Activated CD8-positive, alpha-beta memory T cell treated with anti-CD3 and anti-CD28 coated beads, Interleukin-2, amount 50 U/mL, for 24 hours (primary cell): Measurements from ENCODE around the gene TRIM63.
A peak's percentile ranks its signal among the peaks of the same experiment; 100 is the strongest.
"Not testable (repeated sequence)": the region's sequence is repeated elsewhere in the genome, so short reads cannot be mapped to it uniquely, and the experiment has no call there.

Source experiments
- DNase-seq: peaks from one replicate; pipeline ENCODE4 v3.0.0-alpha.2; 2020; ENCODE audit errors: extremely low read depth

The TRIM63 gene

GRCh38 chr1:26067432-26067911 is at the start of gene TRIM63:
Gene TRIM63 (minus strand): TSS chr1:26067630. CDS start chr1:26067494, 136 bp downstream.
- no peak for DNase-seq

GRCh38 chr1:26114165-26114927 is 46.9 kb upstream of the TRIM63 start:
- DNase-seq: no peak

- no peak for DNase-seq
Measured at GRCh38 chr1:26112407-26112775, 45.0 kb upstream of the TRIM63 start.

GRCh38 chr1:26111530-26112406 is 44.3 kb upstream of the TRIM63 start, which contains the start of gene PDIK1L:
Gene PDIK1L (plus strand): TSS chr1:26111824. CDS start chr1:26114309, 2,485 bp downstream.
- peak; percentile 70 for DNase-seq

DNA sequence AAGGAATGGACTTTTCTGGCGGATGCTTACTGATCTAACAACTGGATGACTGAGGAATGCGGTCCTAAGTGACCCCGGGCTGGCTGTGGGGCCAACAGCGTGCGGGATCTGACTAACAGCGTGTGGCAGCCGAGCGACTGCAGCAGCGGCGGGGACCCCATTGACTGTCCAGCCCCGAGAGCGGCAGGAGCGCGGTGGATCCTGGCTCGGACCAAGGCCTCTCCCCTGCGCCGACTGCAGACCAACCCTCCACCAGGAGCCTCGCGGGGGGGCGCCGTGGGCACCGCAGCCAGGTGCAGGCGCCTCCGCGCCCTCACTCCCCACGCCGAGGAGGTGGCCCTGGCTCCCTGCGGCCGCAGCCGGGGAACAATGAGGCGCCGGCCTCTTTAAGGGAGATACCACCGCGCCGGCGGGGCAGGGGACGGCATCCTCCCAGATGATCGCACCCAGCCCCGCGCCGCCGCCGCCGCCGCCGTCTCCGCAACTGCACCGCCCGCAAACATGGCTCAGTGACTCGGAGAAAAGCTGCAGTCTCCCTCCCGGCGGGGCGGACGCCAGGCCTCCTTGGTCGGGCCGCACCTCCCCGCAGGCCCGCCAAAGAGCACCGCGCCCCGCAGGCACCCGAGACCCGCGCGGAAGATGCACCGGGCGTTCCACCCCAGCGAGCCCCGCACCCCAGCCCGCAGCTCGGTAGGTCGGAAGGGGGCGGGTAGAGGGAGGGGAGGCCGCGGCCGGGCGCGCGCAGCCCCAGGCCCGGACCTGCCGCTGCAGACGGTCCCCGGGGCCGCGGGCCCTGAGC is 43.5 kb upstream of the TRIM63 start:
- DNase-seq: peak; percentile 43

- DNase-seq: no peak
Measured at GRCh38 chr1:26109229-26110164, 42.1 kb upstream of the TRIM63 start.

DNA sequence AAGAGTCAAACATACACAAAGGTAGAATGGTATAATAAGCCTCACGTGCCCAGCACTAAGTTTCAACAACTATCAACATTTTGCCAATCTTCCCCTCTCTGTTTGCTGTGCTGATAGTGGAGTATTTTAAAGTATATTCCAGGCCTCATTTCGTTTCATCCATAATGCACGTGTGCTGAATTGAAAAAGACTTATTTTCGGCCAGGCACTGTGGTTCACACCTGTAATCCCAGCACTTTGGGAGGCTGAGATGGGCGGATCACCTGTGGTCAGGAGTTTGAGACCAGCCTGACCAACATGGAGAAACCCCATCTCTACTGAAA is 37.8 kb upstream of the TRIM63 start:
- not testable (repeated sequence) for DNase-seq

DNA sequence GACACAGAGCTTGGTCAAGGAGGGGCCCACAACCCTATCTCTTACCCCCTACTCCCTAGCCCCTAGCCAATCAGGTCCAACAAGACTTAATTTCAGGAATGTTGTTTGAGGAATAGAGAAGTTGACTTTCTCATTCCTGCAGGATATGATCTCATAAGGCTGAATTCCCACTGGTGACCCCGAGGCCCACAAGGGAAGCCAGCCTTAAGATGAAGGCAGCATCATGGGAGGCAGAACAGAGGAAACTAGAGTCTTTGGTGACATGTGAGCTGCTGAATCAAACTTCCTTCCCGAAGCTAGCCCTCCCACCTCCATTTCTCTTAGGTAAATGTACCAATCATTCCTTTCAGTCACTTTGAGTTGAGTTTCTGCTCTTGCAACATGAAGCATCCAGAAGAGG is 35.1 kb upstream of the TRIM63 start:
- DNase-seq: no peak

DNA sequence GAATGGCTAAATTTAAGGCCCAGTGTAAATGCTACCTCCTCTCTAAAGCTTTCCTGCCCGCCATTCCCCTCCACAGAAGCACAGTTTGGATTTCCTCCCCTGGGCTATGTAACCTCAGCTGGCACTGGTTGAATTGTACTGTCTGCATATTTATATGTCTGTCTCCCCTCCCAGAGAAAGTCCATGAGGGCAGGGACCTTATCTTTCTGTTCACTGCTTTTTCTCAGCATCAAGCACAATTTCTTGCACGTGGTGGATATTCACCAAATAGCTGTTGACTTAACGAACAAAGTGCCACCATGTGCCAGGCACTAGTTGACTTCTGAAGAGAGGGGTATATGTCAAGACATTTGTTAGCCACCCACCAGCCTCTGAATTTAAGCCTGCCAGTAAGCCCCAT is 34.7 kb upstream of the TRIM63 start:
- no peak for DNase-seq

DNA sequence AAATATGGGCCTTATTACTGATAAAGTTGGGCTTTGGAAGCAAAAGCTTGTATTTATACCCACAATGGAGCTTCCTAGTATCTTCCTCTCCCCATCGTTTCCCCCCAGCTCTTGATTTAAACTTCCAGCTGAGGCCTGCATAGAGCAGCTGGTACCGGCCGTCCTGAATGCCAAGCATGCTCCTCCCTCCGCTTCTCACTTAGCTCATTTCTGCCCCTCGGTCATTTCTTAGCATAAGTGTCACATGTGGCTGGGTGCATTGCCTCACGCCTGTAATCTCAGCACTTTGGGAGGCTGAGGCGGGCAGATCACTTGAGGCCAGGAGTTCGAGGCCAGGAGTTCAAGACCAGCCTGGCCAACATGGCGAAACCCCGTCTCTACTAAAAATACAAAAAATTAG is 32.8 kb upstream of the TRIM63 start:
- DNase-seq: not testable (repeated sequence)

GRCh38 chr1:26099780-26100179 is 32.4 kb upstream of the TRIM63 start:
- no peak for DNase-seq

GRCh38 chr1:26098602-26099001 is 31.2 kb upstream of the TRIM63 start:
- no peak for DNase-seq

- no peak for DNase-seq
Measured at GRCh38 chr1:26097696-26098095, 30.3 kb upstream of the TRIM63 start.

DNA sequence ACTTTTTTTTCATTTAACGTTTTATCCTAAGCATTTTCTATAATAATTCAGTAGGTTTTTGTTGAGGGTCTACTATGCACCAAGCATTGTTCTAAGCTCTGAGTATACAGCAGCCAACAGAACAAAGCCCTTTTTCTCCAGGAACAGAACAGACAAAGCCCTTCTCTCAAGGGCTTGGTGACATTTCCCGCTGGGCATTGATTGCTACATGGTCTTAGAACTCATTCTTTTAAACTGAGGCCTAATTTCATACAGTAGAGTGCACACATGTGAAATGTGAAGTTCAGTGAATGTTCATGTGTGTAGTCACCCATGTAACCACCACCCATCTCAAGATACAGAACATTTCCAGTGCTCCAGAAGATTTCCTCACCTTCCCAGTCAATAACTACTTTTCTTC is 29.0 kb upstream of the TRIM63 start:
- DNase-seq: no peak

DNA sequence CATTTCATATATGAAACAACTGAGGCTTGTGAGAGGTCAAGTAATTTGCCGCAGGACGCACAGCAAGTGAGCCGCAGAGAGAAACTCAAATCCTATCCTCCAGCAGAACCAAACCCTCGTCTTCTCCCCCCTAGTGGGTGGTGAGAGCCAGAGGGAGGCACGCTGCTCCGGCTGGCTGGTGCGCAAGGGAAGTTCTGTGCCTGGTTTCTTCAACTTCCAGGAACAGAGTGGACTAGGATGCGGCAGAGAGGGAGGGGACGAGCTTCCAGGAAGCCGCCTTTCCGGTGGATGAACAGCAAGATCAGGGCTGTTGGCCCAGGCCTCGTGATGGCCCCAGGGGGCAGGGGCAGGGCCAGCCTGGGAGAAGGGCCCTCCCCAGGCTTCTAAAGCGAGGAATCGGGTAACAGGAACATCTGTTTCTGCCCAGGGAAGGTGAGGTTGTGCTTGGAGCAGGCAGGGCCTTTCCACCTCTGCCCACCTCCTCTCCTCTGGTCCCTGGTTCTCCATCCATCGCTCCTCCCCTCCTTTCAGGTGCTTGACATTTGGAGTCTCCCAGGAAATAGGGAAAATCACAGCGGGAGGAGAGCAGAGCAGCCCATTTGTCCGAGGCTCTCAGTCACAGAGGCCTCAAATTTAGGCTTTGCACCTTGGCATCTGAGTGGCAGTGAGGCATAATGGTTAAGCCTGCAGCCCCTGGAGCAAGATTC is 27.4 kb upstream of the TRIM63 start:
- no peak for DNase-seq

DNA sequence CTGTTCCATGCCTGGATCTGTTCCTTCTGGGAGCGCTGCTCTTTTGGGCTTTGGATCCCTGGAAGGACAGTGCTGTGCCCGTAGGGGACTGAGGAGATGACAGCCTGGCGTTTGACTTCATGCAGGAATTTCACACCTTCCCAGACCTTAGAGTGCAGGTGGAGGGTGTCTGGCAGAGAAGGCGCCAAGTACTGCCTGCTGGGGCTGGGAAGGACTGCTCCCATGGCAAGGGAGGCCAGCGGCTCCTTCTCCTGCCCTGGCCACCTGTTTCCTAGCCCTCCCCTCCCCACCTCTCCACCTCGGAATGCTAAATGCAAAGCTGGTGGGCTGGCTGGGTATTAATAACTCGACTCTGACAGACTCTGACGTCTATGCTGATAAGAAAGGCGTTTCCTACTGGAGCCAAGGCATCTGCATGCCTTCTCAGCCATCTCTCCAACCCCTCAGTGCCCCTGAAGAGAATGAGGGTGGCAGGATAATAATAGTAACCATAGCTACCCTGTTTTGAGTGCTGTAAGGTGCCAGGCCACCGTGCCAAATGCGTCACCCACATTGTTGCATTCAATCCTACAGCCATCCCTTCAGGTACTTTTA is 26.7 kb upstream of the TRIM63 start:
- DNase-seq: no peak

DNA sequence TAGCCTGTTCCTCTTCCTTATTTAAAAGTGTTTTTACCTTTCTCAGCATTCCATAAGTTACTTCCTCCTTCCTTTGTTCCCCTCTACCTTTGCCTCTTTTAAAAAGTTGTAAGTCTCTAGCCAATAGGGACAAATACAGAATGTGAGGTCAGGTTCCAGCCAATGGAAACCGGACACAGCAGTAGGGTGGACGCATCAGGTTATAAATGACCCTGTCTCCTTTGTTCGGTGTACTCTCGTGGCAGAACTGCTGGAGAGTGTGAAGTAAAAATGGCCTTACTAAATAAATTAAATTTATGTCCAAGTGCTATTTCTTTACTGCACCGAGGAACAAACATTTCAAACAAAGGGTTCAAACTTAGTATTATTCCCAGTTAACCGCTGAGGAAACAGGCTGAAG is 26.1 kb upstream of the TRIM63 start:
- not testable (repeated sequence) for DNase-seq

DNA sequence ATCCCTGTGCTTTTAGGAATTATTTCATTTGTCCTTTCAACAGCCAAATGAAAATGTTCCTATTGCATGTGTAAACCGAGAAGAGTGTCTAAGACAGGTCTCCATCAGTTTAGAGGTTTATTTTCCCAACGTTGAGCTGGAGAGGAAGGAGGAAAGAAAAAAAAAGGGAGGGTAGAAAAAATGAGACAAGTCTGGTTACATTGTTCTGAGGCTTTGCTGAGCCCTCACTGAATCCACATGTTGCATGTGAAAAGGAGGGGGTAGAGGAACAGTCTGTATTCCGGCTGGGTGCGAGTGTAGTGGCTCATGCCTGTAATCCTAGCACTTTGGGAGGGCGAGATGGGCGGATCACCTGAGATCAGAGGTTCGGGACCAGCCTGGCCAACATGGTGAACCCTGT is 25.0 kb upstream of the TRIM63 start:
- no peak for DNase-seq

- no peak for DNase-seq
Measured at GRCh38 chr1:26090893-26091292, 23.5 kb upstream of the TRIM63 start.

GRCh38 chr1:26089125-26089524 is 21.7 kb upstream of the TRIM63 start:
- no peak for DNase-seq
